ENCODE measurements around the gene TMC1.

DNA sequence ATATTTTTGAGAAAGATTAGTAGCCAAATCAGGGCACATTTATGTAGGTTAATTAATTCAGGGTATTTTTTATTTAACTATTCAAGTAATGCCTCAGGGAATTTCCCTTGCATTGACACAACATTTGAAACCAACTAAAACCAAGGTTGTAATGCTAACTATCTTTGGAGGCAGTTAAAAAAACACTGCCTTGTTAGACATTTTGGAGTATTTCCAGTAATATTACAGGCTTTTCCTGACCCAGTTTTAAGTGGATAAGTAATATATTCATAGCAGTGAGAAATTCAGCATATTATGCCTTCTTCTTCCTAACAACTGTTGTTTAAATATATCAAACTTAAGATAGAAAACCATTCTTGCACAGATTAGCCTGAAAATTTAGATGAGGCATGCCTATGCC lies 175.1 kb downstream of the TMC1 start:
- TF ChIP-seq POLR2A (IDR thresholded peaks at IDR 0.05), result no peak
- TF ChIP-seq, protein P1, sequence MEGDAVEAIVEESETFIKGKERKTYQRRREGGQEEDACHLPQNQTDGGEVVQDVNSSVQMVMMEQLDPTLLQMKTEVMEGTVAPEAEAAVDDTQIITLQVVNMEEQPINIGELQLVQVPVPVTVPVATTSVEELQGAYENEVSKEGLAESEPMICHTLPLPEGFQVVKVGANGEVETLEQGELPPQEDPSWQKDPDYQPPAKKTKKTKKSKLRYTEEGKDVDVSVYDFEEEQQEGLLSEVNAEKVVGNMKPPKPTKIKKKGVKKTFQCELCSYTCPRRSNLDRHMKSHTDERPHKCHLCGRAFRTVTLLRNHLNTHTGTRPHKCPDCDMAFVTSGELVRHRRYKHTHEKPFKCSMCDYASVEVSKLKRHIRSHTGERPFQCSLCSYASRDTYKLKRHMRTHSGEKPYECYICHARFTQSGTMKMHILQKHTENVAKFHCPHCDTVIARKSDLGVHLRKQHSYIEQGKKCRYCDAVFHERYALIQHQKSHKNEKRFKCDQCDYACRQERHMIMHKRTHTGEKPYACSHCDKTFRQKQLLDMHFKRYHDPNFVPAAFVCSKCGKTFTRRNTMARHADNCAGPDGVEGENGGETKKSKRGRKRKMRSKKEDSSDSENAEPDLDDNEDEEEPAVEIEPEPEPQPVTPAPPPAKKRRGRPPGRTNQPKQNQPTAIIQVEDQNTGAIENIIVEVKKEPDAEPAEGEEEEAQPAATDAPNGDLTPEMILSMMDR (IDR thresholded peaks at IDR 0.05), result no peak

All from breast epithelium (tissue), 3 donors.